H1 (cell line): ENCODE data around the gene ZNF385B. TPM values are rescaled to one million over a fixed set of nuclear protein-coding genes. Genes with fewer than 3 reads are reported as not detected.

Experiments used
- CTCF ChIA-PET: fragments of 300-600 bp; sonication (Branson Sonifier 250); formaldehyde crosslinking; loops from one replicate; lab custom pipeline; 2021; ENCODE audit not compliant: partially characterized antibody; lab: Charles Lee
- POLR2A ChIA-PET: fragments of 300-600 bp; sonication (Branson Sonifier 250); formaldehyde crosslinking; loops from one replicate; lab custom pipeline; 2021; ENCODE audit warnings: inconsistent platforms; ENCODE audit not compliant: partially characterized antibody; lab: Charles Lee
- DNase-seq, 2 experiments: peaks; one replicate each; pipeline versions ENCODE4 v3.0.0 to v3.0.0-alpha.2; 2010 to 2022; ENCODE audit warnings: low spot score in 2 of 2, low read depth in 1 of 2, mixed read lengths in 1 of 2
- FAIRE-seq: peaks from 2 replicates; lab custom pipeline; 2011; peaks lifted over from hg19 to GRCh38; lab: Jason Lieb, UNC
- H2AFZ ChIP-seq: 2 replicates; pipeline ENCODE4 v1.8.1; 2012; ENCODE audit warnings: low read length, inconsistent platforms
- H2AK5ac ChIP-seq: 2 replicates; pipeline ENCODE4 v1.6.1; 2013; ENCODE audit warnings: low read depth, low read length
- H2BK120ac ChIP-seq: replicated peaks from 2 replicates; pipeline ENCODE3; 2013; ENCODE audit warnings: low read depth, low read length, inconsistent platforms
- H2BK12ac ChIP-seq: 2 replicates; pipeline ENCODE4 v1.6.1; 2013; ENCODE audit warnings: low read depth, low read length
- H2BK15ac ChIP-seq: 2 replicates; pipeline ENCODE4 v1.6.1; 2013; ENCODE audit warnings: low read length
- H2BK20ac ChIP-seq: 2 replicates; pipeline ENCODE4 v1.6.1; 2013; ENCODE audit warnings: low read length
- H2BK5ac ChIP-seq: 2 replicates; pipeline ENCODE4 v1.6.1; 2013; ENCODE audit warnings: low read depth, low read length
- H3K14ac ChIP-seq: 2 replicates; pipeline ENCODE4 v1.6.1; 2013; ENCODE audit warnings: inconsistent platforms; ENCODE audit not compliant: insufficient read length
- H3K18ac ChIP-seq: 2 replicates; pipeline ENCODE4 v1.6.1; 2013; ENCODE audit warnings: low read length; ENCODE audit errors: extremely low read depth
- H3K23ac ChIP-seq: 2 replicates; pipeline ENCODE4 v1.6.1; 2013; ENCODE audit warnings: inconsistent platforms; ENCODE audit not compliant: insufficient read length
- H3K23me2 ChIP-seq: 2 replicates; pipeline ENCODE4 v1.6.1; 2013; ENCODE audit warnings: low read depth, low read length
- H3K27ac ChIP-seq: 2 replicates; pipeline ENCODE4 v1.6.1; 2011; ENCODE audit warnings: low read depth, low read length, inconsistent platforms
- H3K27me3 ChIP-seq, 4 experiments: replicated peaks in 1 of 4; 1 replicate in 1 of 4; 2 replicates in 3 of 4; pipeline versions ENCODE4 v1.6.1 to v1.8.1; 2011 to 2013; ENCODE audit warnings: low read length in 3 of 4, mild to moderate bottlenecking in 3 of 4, inconsistent platforms in 2 of 4, mixed read lengths in 2 of 4, moderate library complexity in 1 of 4; ENCODE audit not compliant: control insufficient read depth in 3 of 4, insufficient read depth in 3 of 4; ENCODE audit errors: extremely low read depth in 1 of 4
- H3K36me3 ChIP-seq, 4 experiments: 2 replicates each; pipeline versions ENCODE4 v1.6.1 to v1.8.1; 2011 to 2013; ENCODE audit warnings: mild to moderate bottlenecking in 4 of 4, low read length in 3 of 4, moderate library complexity in 2 of 4, control low read depth in 1 of 4, inconsistent platforms in 1 of 4; ENCODE audit not compliant: insufficient read depth in 4 of 4, control insufficient read depth in 2 of 4
- H3K4ac ChIP-seq: replicated peaks from 2 replicates; pipeline ENCODE3; 2013; ENCODE audit warnings: low read length, low read depth, mixed read lengths, inconsistent platforms; ENCODE audit not compliant: insufficient read length
- H3K4me1 ChIP-seq, 4 experiments: replicated peaks in 1 of 4; 1 replicate in 1 of 4; 2 replicates in 3 of 4; pipeline versions ENCODE4 v1.6.1 to v1.8.1; 2011 to 2013; ENCODE audit warnings: low read length in 3 of 4, inconsistent platforms in 2 of 4, mixed read lengths in 1 of 4; ENCODE audit not compliant: insufficient read depth in 4 of 4, control insufficient read depth in 3 of 4
- H3K4me2 ChIP-seq, 2 experiments: 2 replicates each; pipeline versions ENCODE4 v1.6.1 to v1.8.1; 2011 to 2013; ENCODE audit warnings: low read depth in 2 of 2, low read length in 2 of 2, control low read depth in 1 of 2, inconsistent platforms in 1 of 2, mild to moderate bottlenecking in 1 of 2; ENCODE audit not compliant: insufficient read depth in 1 of 2
- H3K4me3 ChIP-seq, 4 experiments: fragments of 200-600, 300-600 bp in 1 of 4; sonication (generic), shearing (Covaris generic), sonication (Bioruptor Twin) in 1 of 4; 2 replicates each; pipeline versions ENCODE4 v1.5.1 to v1.8.1; 2011 to 2016; ENCODE audit warnings: low read length in 4 of 4, low read depth in 3 of 4, control low read depth in 2 of 4, inconsistent platforms in 2 of 4, mild to moderate bottlenecking in 2 of 4, mixed read lengths in 1 of 4, moderate library complexity in 1 of 4; ENCODE audit not compliant: insufficient read depth in 2 of 4; ENCODE audit errors: extremely low read depth in 1 of 4
- H3K56ac ChIP-seq: replicated peaks from 2 replicates; pipeline ENCODE3; 2013; ENCODE audit warnings: low read depth, mild to moderate bottlenecking, mixed read lengths, low read length, inconsistent platforms; ENCODE audit not compliant: insufficient read length
- H3K79me1 ChIP-seq: 2 replicates; pipeline ENCODE4 v1.6.1; 2013; ENCODE audit warnings: low read depth, low read length, control low read depth
- H3K79me2 ChIP-seq, 2 experiments: 2 replicates each; pipeline versions ENCODE4 v1.6.1 to v1.8.1; 2012 to 2013; ENCODE audit warnings: low read length in 2 of 2, mild to moderate bottlenecking in 2 of 2, inconsistent platforms in 1 of 2; ENCODE audit not compliant: insufficient read depth in 2 of 2, control insufficient read depth in 1 of 2
- H3K9ac ChIP-seq, 4 experiments: replicated peaks in 1 of 4; 1 replicate in 1 of 4; 2 replicates in 3 of 4; pipeline versions ENCODE4 v1.6.1 to v1.8.1; 2011 to 2013; ENCODE audit warnings: low read depth in 3 of 4, low read length in 3 of 4, control low read depth in 2 of 4, mild to moderate bottlenecking in 2 of 4, moderate library complexity in 2 of 4, inconsistent platforms in 1 of 4; ENCODE audit errors: extremely low read depth in 1 of 4
- H3K9me3 ChIP-seq, 2 experiments: 2 replicates each; pipeline versions ENCODE4 v1.6.1 to v1.8.1; 2012 to 2013; ENCODE audit warnings: mild to moderate bottlenecking in 2 of 2, moderate library complexity in 2 of 2, control low read depth in 1 of 2, inconsistent platforms in 1 of 2, low read depth in 1 of 2, low read length in 1 of 2, mixed read lengths in 1 of 2; ENCODE audit not compliant: insufficient read depth in 2 of 2
- H4K20me1 ChIP-seq, 2 experiments: replicated peaks in 1 of 2; 2 replicates each; pipeline versions ENCODE3 to v1.8.1; 2011 to 2013; ENCODE audit warnings: inconsistent platforms in 2 of 2, low read length in 2 of 2, mild to moderate bottlenecking in 1 of 2; ENCODE audit not compliant: insufficient read depth in 2 of 2, control insufficient read depth in 1 of 2
- H4K5ac ChIP-seq: 2 replicates; pipeline ENCODE4 v1.6.1; 2013; ENCODE audit warnings: low read length, low read depth, mixed read lengths, inconsistent platforms; ENCODE audit not compliant: insufficient read length
- H4K8ac ChIP-seq: 2 replicates; pipeline ENCODE4 v1.8.0; 2013; ENCODE audit warnings: mild to moderate bottlenecking, moderate library complexity, low read length, inconsistent platforms; ENCODE audit not compliant: insufficient read depth; ENCODE audit errors: extremely low read depth
- H4K91ac ChIP-seq: replicated peaks from 2 replicates; pipeline ENCODE3; 2013; ENCODE audit warnings: low read length, mixed read lengths, inconsistent platforms; ENCODE audit not compliant: insufficient read length
- CTBP2 ChIP-seq: IDR thresholded peaks from 2 replicates; pipeline ENCODE4 v1.7.0; 2011; ENCODE audit warnings: borderline replicate concordance, mild to moderate bottlenecking, moderate library complexity, mixed read lengths, low read length; ENCODE audit not compliant: insufficient read depth, insufficient read length
- EP300 ChIP-seq, 2 experiments: IDR thresholded peaks; 1 replicate in 1 of 2; 2 replicates in 1 of 2; pipeline ENCODE4 v1.6.1; 2011 to 2012; ENCODE audit warnings: low read depth in 2 of 2, low read length in 2 of 2, mild to moderate bottlenecking in 2 of 2, borderline replicate concordance in 1 of 2, inconsistent platforms in 1 of 2, moderate library complexity in 1 of 2
- GABPA ChIP-seq: IDR thresholded peaks from 2 replicates; pipeline ENCODE4 v1.6.1; 2011; ENCODE audit warnings: mild to moderate bottlenecking, low read length, moderate library complexity, borderline replicate concordance; ENCODE audit not compliant: insufficient read depth
- GTF2F1 ChIP-seq: IDR thresholded peaks from 2 replicates; pipeline ENCODE4 v1.6.1; 2012; ENCODE audit warnings: low read depth, low read length, improper control_type of control experiment, borderline replicate concordance
- PHF8 ChIP-seq: fragments of 200-600 bp; sonication (generic); conservative IDR thresholded peaks from 2 replicates; pipeline ENCODE4 v1.7.1; 2012; ENCODE audit warnings: low read depth, mild to moderate bottlenecking, inconsistent platforms, low read length, moderate library complexity
- POU5F1 ChIP-seq: IDR thresholded peaks from 2 replicates; pipeline ENCODE4 v1.6.1; 2011; ENCODE audit warnings: low read depth, mild to moderate bottlenecking, low read length, moderate library complexity
- SIN3A ChIP-seq, 2 experiments: IDR thresholded peaks in 1 of 2; conservative IDR thresholded peaks in 1 of 2; 2 replicates each; pipeline ENCODE4 v1.6.1; 2011 to 2012; ENCODE audit warnings: low read length in 2 of 2, improper control_type of control experiment in 1 of 2, low read depth in 1 of 2, mild to moderate bottlenecking in 1 of 2
- TAF1 ChIP-seq: IDR thresholded peaks from 2 replicates; pipeline ENCODE4 v1.6.1; 2011; ENCODE audit warnings: mild to moderate bottlenecking, low read depth, low read length
- WGBS, 2 experiments: shearing (Covaris generic) in 1 of 2; methylation state at CpG; one replicate each; pipeline versions ENCODE4 v1.1.6 to v1.1.7; 2013 to 2015; ENCODE audit warnings: low lambda C conversion rate in 2 of 2, mixed read lengths in 2 of 2, inconsistent platforms in 1 of 2, low coverage in 1 of 2, missing lambda C conversion rate in 1 of 2; ENCODE audit not compliant: insufficient replicate concordance in 2 of 2, insufficient coverage in 1 of 2, insufficient read length in 1 of 2; ENCODE audit errors: extremely low coverage in 1 of 2, missing lambda C conversion rate in 1 of 2; 5-methylcytosine and 5-hydroxymethylcytosine counted together
- polyA plus RNA-seq, 7 experiments: library from polyadenylated mRNA; depleted of rRNA in 3 of 7; stranded (reverse) in 5 of 7; unstranded in 2 of 7; fragments of >200 nt in 5 of 7; fragments of 200-250 nt in 2 of 7; gene quantifications; 1 replicate in 5 of 7; 2 replicates in 1 of 7; 4 replicates in 1 of 7; pipeline versions ENCODE4 v1.2.1 to v1.2.3, GENCODE V29; 2011 to 2013; ENCODE audit warnings: missing spikeins in 2 of 7, mixed read lengths in 2 of 7
- total RNA-seq: library from RNA; stranded (reverse); fragmentation: NEBNext Ultra II Directional; extraction: Animal tissue kit (Norgen Biotek cat#: 25700); gene quantifications from 2 replicates; pipeline ENCODE4 v1.2.1, GENCODE V29; 2021
- TF ChIP-seq, protein P1 (sequence below): IDR thresholded peaks from 2 replicates; pipeline ENCODE4 v1.6.1; 2012; ENCODE audit warnings: low read length, inconsistent platforms

ZNF385B gene
- total and polyA plus RNA-seq, 2 of the 8 experiments (the other 6 are each of a cell fraction or from before 2014, with no cell fraction given): 1.1 to 3.7 TPM

DNA sequence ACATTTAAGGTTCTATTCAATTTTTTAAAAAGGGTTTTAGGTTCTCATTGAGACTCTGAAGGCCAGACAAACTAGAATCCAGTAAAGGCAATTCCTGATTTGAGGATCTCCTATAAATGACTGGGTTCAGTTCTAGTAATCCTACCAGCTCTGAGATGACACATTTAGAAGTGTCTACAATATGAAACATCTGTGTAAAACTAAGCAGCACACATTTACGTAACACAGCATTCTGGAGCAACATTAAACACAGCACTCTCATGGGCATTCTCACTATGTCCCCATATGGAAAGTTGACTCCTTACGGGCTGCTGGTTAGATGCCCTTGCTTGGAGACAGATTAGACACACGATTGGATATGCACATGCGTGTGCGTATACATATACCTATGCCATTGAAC is 114.4 kb downstream of the ZNF385B start:
- H3K79me1 ChIP-seq: no peaks in the 10 kb centered on the region
- H3K9me3 ChIP-seq: no peaks in the 10 kb centered on the region
- no peak overlapping the region for H3K4ac ChIP-seq
- H4K91ac ChIP-seq: no peak overlapping the region
- H3K18ac ChIP-seq: no peak overlapping the region
- no peak overlapping the region for H3K9ac ChIP-seq
- no peak overlapping the region for H3K23ac ChIP-seq
- no peak overlapping the region for H4K5ac ChIP-seq
- no peaks in the 10 kb centered on the region for H3K36me3 ChIP-seq
- H3K79me2 ChIP-seq: no peaks in the 10 kb centered on the region
- TF ChIP-seq SIN3A (conservative IDR thresholded peaks at IDR 0.05 in 1 of 2, IDR thresholded peaks at IDR 0.05 in 1 of 2; ENCODE audit: low read depth in 1 of 2, low read length in 2 of 2) (no peak), CTBP2 (no peak), EP300 (IDR thresholded peaks at IDR 0.05; ENCODE audit: borderline replicate concordance in 1 of 2, low read depth in 2 of 2, low read length in 2 of 2) (no peak), POU5F1 (no peak), TAF1 (no peak), GABPA (no peak), GTF2F1 (no peak), PHF8 (no peak)
- TF ChIP-seq, protein P1, sequence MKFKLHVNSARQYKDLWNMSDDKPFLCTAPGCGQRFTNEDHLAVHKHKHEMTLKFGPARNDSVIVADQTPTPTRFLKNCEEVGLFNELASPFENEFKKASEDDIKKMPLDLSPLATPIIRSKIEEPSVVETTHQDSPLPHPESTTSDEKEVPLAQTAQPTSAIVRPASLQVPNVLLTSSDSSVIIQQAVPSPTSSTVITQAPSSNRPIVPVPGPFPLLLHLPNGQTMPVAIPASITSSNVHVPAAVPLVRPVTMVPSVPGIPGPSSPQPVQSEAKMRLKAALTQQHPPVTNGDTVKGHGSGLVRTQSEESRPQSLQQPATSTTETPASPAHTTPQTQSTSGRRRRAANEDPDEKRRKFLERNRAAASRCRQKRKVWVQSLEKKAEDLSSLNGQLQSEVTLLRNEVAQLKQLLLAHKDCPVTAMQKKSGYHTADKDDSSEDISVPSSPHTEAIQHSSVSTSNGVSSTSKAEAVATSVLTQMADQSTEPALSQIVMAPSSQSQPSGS: no peak
- ChIA-PET CTCF (interaction anchor here (1.1 kb wide), 1 partner anchor 10 kb away, joined by 4 read pairs; no protein-coding TSS in a partner anchor), POLR2A (no interaction called here)
- WGBS, 2 experiments: 95% methylated on average over 5 of the region's 5 CpGs; no CpG with 5 or more reads in 1 of the 2 experiments
- no peak overlapping the region for H3K4me3 ChIP-seq
- H3K56ac ChIP-seq: no peak overlapping the region
- H2BK12ac ChIP-seq: no peak overlapping the region
- H2BK5ac ChIP-seq: no peak overlapping the region
- no peaks in the 10 kb centered on the region for H3K23me2 ChIP-seq
- no peaks in the 10 kb centered on the region for H3K4me1 ChIP-seq
- no peak overlapping the region for H2BK15ac ChIP-seq
- no peak overlapping the region for H2BK120ac ChIP-seq
- no peak overlapping the region for H2AK5ac ChIP-seq
- FAIRE-seq (no peak), DNase-seq (no peak)
- H3K14ac ChIP-seq: no peak overlapping the region
- H3K27me3 ChIP-seq: no peaks in the 10 kb centered on the region
- H2BK20ac ChIP-seq: no peak overlapping the region
- H2AFZ ChIP-seq: no peak overlapping the region
- H3K27ac ChIP-seq: no peak overlapping the region
- no peak overlapping the region for H4K8ac ChIP-seq
- no peak overlapping the region for H3K4me2 ChIP-seq
- H4K20me1 ChIP-seq: no peaks in the 10 kb centered on the region
